ELF-1 (cell line): ENCODE data around the gene PTGIS.

Experiments
- DNase-seq: peaks from one replicate; pipeline ENCODE4 v3.0.0-alpha.2; 2016; ENCODE audit warnings: low read depth, low spot score

PTGIS gene

GRCh38 chr20:49529470-49529869, 38.5 kb downstream of the PTGIS start:
- no peak for DNase-seq

- DNase-seq: no peak
Measured at GRCh38 chr20:49526568-49526967, 41.4 kb downstream of the PTGIS start.

GRCh38 chr20:49526056-49526455, 41.9 kb downstream of the PTGIS start:
- no peak for DNase-seq

GRCh38 chr20:49523767-49524360, 44.1 kb downstream of the PTGIS start:
- no peak for DNase-seq

- DNase-seq: no peak
Measured at GRCh38 chr20:49521356-49521755, 46.6 kb downstream of the PTGIS start.

GRCh38 chr20:49519777-49520359, 48.1 kb downstream of the PTGIS start:
- no peak for DNase-seq

- DNase-seq: no peak
Measured at GRCh38 chr20:49519212-49519712, 48.7 kb downstream of the PTGIS start.

- DNase-seq: no peak
Measured at GRCh38 chr20:49518576-49518975, 49.4 kb downstream of the PTGIS start.

GRCh38 chr20:49517805-49518100, 50.2 kb downstream of the PTGIS start:
- no peak for DNase-seq

- no peak for DNase-seq
Measured at GRCh38 chr20:49516916-49517804, 50.8 kb downstream of the PTGIS start.

GRCh38 chr20:49515586-49515985, 52.4 kb downstream of the PTGIS start:
- DNase-seq: no peak

GRCh38 chr20:49513517-49513916, 54.4 kb downstream of the PTGIS start:
- DNase-seq: no peak

GRCh38 chr20:49513009-49513408, 54.9 kb downstream of the PTGIS start:
- no peak for DNase-seq

GRCh38 chr20:49511788-49512525, 56.0 kb downstream of the PTGIS start:
- no peak for DNase-seq

- no peak for DNase-seq
Measured at GRCh38 chr20:49510562-49511122, 57.3 kb downstream of the PTGIS start.

- DNase-seq: peak; percentile 47
Measured at GRCh38 chr20:49508435-49509199, 59.3 kb downstream of the PTGIS start.

- DNase-seq: no peak
Measured at GRCh38 chr20:49507741-49508434, 60.0 kb downstream of the PTGIS start.

GRCh38 chr20:49505518-49505917, 62.4 kb downstream of the PTGIS start:
- peak; percentile 53 for DNase-seq

GRCh38 chr20:49503176-49503575, 64.8 kb downstream of the PTGIS start:
- no peak for DNase-seq

- DNase-seq: peak; percentile 69
Measured at GRCh38 chr20:49501917-49502316, 66.0 kb downstream of the PTGIS start.

GRCh38 chr20:49497398-49497669, 70.6 kb downstream of the PTGIS start:
- DNase-seq: no peak
